ENCODE results near the gene FBXL13. TPM values are rescaled to one million over a fixed set of nuclear protein-coding genes. Genes with fewer than 3 reads are reported as not detected.
"Not testable (repeated sequence)": the region's sequence is repeated elsewhere in the genome, so short reads cannot be mapped to it uniquely, and the experiment has no call there.

Gene FBXL13
- polyA plus RNA-seq, 5 donors = 2.8 to 5.5 (median 4.6) TPM

GRCh38 chr7:102985176-102985783 lies 89.3 kb downstream of the FBXL13 start:
- no peak for DNase-seq

- no peak for DNase-seq
These were observed 91.0 kb downstream of the FBXL13 start for GRCh38 chr7:102983602-102984001.

- no peak for DNase-seq
These were observed 92.4 kb downstream of the FBXL13 start for GRCh38 chr7:102982235-102982634.

GRCh38 chr7:102981451-102981850 lies 93.1 kb downstream of the FBXL13 start:
- DNase-seq = no peak

- DNase-seq = no peak
These were observed 94.9 kb downstream of the FBXL13 start for GRCh38 chr7:102979670-102980069.

- no peak for DNase-seq
These were observed 96.3 kb downstream of the FBXL13 start for GRCh38 chr7:102978284-102978683.

GRCh38 chr7:102977586-102977985 lies 97.0 kb downstream of the FBXL13 start:
- DNase-seq = not testable (repeated sequence)

GRCh38 chr7:102976493-102976892 lies 98.1 kb downstream of the FBXL13 start:
- no peak for DNase-seq

GRCh38 chr7:102975854-102976253 lies 98.7 kb downstream of the FBXL13 start:
- no peak for DNase-seq

- no peak for DNase-seq
These were observed 100.0 kb downstream of the FBXL13 start for GRCh38 chr7:102974366-102975236.

GRCh38 chr7:102973096-102973802 lies 101.3 kb downstream of the FBXL13 start:
- DNase-seq = no peak

GRCh38 chr7:102967798-102968197 lies 106.8 kb downstream of the FBXL13 start:
- DNase-seq = no peak

- no peak for DNase-seq
These were observed 108.1 kb downstream of the FBXL13 start for GRCh38 chr7:102966465-102966864.

GRCh38 chr7:102961993-102962392 lies 112.6 kb downstream of the FBXL13 start:
- DNase-seq = not testable (repeated sequence)

- DNase-seq = not testable (repeated sequence)
These were observed 116.6 kb downstream of the FBXL13 start for GRCh38 chr7:102958004-102958403.

- not testable (repeated sequence) for DNase-seq
These were observed 120.2 kb downstream of the FBXL13 start for GRCh38 chr7:102954359-102954758.

- no peak for DNase-seq
These were observed 121.2 kb downstream of the FBXL13 start for GRCh38 chr7:102953406-102953805.

- DNase-seq = no peak
These were observed 122.8 kb downstream of the FBXL13 start for GRCh38 chr7:102951839-102952238.

- DNase-seq = no peak
These were observed 130.4 kb downstream of the FBXL13 start for GRCh38 chr7:102944241-102944640.

- DNase-seq = no peak
These were observed 131.0 kb downstream of the FBXL13 start for GRCh38 chr7:102943423-102944169.

GRCh38 chr7:102942868-102943267 lies 131.7 kb downstream of the FBXL13 start:
- no peak for DNase-seq
